ENCODE data around the gene TSPOAP1.

- TF ChIP-seq CTCF (conservative IDR thresholded peaks at IDR 0.05; ENCODE audit: low read depth, low read length) (no peak), EZH2phosphoT487 (IDR thresholded peaks at IDR 0.05; ENCODE audit: borderline replicate concordance, low read length) (no peak), EZH2 (IDR thresholded peaks at IDR 0.05; ENCODE audit: low read length, unreplicated experiment) (no peak)
Observed at GRCh38 chr17:58330997-58331814, 2.6 kb upstream of the TSPOAP1 start.

Data from PC-3 (cell line).